Hair follicular keratinocyte (primary cell): ENCODE results near the gene BRD2. TPM values are rescaled to one million over a fixed set of nuclear protein-coding genes. Genes with fewer than 3 reads are reported as not detected.

Experiments
- total RNA-seq: library from RNA; depleted of rRNA; stranded (reverse); fragments of >200 nt; gene quantifications from 2 replicates; pipeline ENCODE4 v1.2.3, GENCODE V29; 2015

BRD2 gene
- 108 and 128 TPM in 2 replicates for total RNA-seq

DNA sequence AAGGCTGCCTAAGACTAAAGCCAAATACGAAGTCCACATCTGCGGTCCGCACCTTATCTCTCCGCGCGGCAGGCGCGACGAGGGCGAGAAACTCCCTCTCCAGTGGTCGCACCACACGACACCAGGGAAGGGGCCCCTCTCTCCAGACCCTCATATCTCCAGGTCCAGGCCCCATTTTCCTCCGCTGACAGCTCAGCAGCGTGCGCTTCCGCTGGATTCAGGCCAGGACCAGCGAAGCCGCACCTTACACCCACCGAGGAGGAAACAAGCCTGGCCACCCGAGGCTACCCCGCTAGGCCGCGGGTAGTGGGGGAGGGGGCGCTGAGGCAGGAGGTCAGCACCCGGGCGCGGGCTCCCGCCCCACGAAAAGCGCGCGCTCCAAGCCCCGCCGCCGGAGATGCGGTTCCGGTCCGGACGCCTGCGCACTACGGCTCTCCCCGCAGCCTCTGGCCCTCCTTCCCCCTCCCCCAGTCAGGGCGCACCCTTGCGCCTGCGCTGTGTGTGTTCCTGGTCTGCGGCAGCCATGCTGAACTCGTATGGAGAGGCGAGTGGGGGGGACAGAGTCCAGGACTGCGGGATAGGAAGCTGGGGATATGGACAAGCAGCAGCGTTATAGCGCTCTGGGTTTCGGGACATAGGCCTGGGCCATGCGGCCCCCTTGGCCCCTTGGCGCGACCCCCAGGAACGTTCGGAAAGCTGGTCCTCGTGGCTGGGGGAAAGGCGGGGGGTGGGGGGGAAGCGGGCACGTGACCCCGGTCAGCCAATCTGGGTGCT is at the start of gene BRD2:
TSS of gene BRD2 (plus strand) at position 502 of the 774 bp plus-strand sequence. CDS start 4,305 bp downstream, outside the sequence.

DNA sequence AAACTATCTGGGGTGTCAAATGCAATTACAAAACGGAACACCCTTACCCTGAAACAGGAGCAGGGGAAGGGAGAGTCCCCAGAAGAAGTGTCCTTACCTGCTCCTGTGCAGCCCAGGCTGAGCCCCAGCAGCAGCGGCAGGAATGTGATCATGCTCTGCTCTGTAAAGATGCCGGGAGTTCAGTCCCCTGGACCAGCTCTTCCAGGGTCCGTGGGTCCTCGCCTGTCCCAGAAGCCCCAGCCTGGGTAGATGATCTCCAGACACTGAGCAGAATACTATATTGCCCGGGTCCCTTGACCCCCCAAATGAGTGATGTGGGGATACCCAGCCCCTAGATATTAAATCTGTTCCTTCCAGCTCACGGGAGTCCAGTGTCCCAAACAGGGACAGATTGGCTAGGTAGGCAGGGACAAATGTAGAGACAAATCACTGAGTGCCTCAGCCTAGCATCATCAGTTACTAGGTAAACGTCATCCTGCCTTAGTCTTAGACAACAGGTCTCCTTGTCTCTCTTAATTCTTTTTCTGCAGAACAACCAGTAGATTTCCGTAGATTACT is 27.7 kb upstream of the BRD2 start, which contains the start of gene HLA-DMB:
TSS of gene HLA-DMB (minus strand) at position 373 of the 558 bp plus-strand sequence. CDS start at position 152, 221 bp downstream.

DNA sequence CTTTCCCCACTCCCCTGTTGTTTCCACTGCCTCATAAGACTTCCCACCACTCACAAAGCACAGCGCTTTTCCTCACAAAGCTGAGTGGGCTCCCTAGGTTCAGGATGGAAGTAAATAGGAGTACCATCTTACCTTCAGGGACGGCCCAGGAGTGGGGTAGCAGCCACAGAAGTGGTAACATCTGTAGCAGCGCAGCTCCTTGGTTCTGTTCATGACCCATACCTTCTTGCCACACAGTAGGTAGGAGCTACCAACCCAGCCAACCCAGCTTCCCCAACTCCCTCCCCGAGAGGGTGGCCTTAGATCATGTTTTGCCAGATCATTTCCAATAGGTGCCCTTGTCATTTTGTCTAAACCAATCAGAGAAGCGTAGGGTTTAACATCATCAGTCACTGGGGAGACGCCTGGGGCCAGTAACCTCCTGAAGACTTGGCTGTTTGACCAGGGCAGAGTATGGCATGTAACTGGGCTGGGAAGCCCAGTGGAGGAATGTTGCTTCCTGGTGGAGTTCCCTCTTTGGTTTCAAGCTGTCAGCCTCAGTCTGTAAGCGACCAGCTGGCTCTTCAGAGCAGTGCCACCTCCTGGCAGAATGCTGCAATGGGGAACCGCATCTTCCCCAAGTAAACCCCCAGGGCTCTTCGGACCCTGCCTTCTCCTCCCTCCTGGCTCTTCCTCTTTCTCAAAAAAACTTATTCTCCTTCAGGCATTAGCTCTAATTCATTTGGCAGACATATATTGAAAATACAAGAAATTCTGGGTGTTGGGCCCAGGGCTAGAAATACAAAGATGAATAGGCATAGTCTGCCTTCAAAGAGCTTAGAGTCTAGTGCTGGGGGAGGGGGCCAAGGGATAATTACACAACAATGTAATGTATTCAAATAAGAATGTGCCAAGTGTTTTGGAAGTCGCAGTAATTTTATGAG is 15.3 kb upstream of the BRD2 start, which contains the start of gene HLA-DMA:
TSS of gene HLA-DMA (minus strand) at position 281 of the 923 bp plus-strand sequence. CDS start at position 220, 61 bp downstream.

DNA sequence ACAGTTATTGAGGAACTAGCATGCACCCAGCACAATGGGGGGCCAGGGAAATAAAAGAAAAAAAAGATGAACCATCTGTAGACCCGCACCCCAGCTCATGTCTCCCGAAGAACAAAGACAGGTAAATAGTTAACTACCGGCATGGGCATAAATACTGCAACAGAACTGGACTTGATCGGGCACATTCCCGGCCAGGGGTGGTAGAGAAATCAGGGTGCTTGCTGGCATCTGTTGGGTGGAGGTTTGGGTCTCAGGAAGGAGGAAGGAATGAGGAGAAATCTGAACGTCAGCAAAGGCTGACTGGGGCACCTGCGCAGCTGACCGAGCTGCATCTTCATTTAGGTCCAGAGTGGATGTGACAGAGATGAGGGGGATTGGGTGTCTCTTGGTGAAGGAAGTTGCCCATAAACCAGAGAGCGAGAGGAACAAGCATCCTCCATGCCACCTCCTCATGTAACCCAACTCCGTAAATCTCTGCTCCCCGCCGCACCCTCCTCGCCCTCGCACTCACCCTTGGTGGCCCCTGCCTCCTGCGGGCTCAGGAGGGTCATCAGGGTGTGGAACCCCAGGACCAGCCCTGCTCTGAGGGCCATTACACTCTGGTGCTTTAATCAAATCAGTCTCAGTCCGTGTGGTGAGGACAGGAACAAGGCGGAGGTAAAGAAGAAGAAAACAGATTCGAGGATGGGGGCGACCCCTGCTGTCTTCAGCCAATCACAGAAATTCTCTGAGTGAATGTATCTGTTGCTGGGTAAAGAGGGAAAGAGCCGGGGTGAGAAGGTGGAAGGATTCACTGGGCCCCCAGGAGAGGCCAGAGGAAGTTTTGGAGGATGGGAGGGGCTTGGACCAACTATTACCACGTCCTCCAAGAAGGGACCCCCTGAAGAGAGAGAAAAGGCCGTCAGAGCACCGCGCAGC is 40.8 kb downstream of the BRD2 start, which contains the start of gene HLA-DOA:
TSS of gene HLA-DOA (minus strand) at position 648 of the 918 bp plus-strand sequence.

Other genes starting within 250 kb of the BRD2 start
- not detected in 2 replicates for gene HLA-DQA2, start 227.2 kb upstream of the BRD2 start, total RNA-seq
- gene HLA-DQB2, start 205.1 kb upstream of the BRD2 start, total RNA-seq: 1.4 and 1.7 TPM in 2 replicates
- 1.7 and 6.3 TPM in 2 replicates for gene HLA-DOB, start 151.6 kb upstream of the BRD2 start, total RNA-seq
- 14.2 and 14.6 TPM in 2 replicates for gene TAP2, start 129.9 kb upstream of the BRD2 start, total RNA-seq
- 43.5 and 59.5 TPM in 2 replicates for gene PSMB8, start 124.5 kb upstream of the BRD2 start, total RNA-seq
- 52.2 and 54.3 TPM in 2 replicates for gene TAP1, start 114.9 kb upstream of the BRD2 start, total RNA-seq
- gene PSMB9, start 114.4 kb upstream of the BRD2 start, total RNA-seq: 26.6 and 31.1 TPM in 2 replicates
- not detected in 2 replicates for gene HLA-DMB, start 27.6 kb upstream of the BRD2 start, total RNA-seq
- gene HLA-DMA, start 15.5 kb upstream of the BRD2 start, total RNA-seq: 1.4 and 3.7 TPM in 2 replicates
- gene HLA-DOA, start 41.0 kb downstream of the BRD2 start, total RNA-seq: under 0.01 and 0.11 TPM in 2 replicates
- 0.23 and 0.34 TPM in 2 replicates for gene HLA-DPA1, start 105.1 kb downstream of the BRD2 start, total RNA-seq
- 0.70 and 2.8 TPM in 2 replicates for gene HLA-DPB1, start 107.4 kb downstream of the BRD2 start, total RNA-seq
- 0.08 TPM in 1 of 2 replicates, not detected in the other for gene COL11A2, start 223.9 kb downstream of the BRD2 start, total RNA-seq
- 13.4 and 15.6 TPM in 2 replicates for gene RXRB, start 232.1 kb downstream of the BRD2 start, total RNA-seq
- 77.1 and 112 TPM in 2 replicates for gene SLC39A7, start 232.3 kb downstream of the BRD2 start, total RNA-seq
- 27.4 and 46.2 TPM in 2 replicates for gene HSD17B8, start 236.1 kb downstream of the BRD2 start, total RNA-seq
- 13.2 and 16.2 TPM in 2 replicates for gene RING1, start 239.9 kb downstream of the BRD2 start, total RNA-seq